GM23338 (cell line): Measurements from ENCODE around the gene ZNF740. TPM values are rescaled to one million over a fixed set of nuclear protein-coding genes. Genes with fewer than 3 reads are reported as not detected.
"Not testable (repeated sequence)": the region's sequence is repeated elsewhere in the genome, so short reads cannot be mapped to it uniquely, and the experiment has no call there.

Experiments
- ATAC-seq: fragments of 200-7000 bp; cut with Tn5 transposase; 3 replicates; pipeline ENCODE4 v1.9.1; 2020
- DNase-seq: peaks from one replicate; pipeline ENCODE4 v3.0.0-alpha.2; 2015; ENCODE audit warnings: low spot score
- H2AFZ ChIP-seq: fragments of 200-600 bp; sonication (generic); 2 replicates; pipeline ENCODE4 v1.8.0; 2016; ENCODE audit warnings: antibody characterized with exemption, mild to moderate bottlenecking, moderate library complexity
- H3F3A ChIP-seq: fragments of 200-600 bp; sonication (generic); replicated peaks from 2 replicates; pipeline ENCODE4 v1.8.0; 2017; ENCODE audit warnings: antibody characterized with exemption, mixed run types, low read depth
- H3K27ac ChIP-seq: fragments of 200-600 bp; sonication (generic); 2 replicates; pipeline ENCODE4 v1.6.1; 2016; ENCODE audit warnings: low read depth
- H3K27me3 ChIP-seq: fragments of 200-600 bp; sonication (generic); 2 replicates; pipeline ENCODE4 v1.8.0; 2016; ENCODE audit warnings: mild to moderate bottlenecking, mixed run types, moderate library complexity; ENCODE audit not compliant: insufficient read depth
- H3K36me3 ChIP-seq: fragments of 200-600 bp; sonication (generic); 2 replicates; pipeline ENCODE4 v1.8.0; 2016; ENCODE audit warnings: mild to moderate bottlenecking; ENCODE audit not compliant: insufficient read depth
- H3K4me1 ChIP-seq: fragments of 200-600 bp; sonication (generic); 2 replicates; pipeline ENCODE4 v1.8.0; 2016; ENCODE audit warnings: mild to moderate bottlenecking, moderate library complexity; ENCODE audit not compliant: insufficient read depth
- H3K4me2 ChIP-seq: fragments of 200-600 bp; sonication (generic); 2 replicates; pipeline ENCODE4 v1.7.1; 2017; ENCODE audit warnings: mixed run types
- H3K4me3 ChIP-seq: fragments of 200-600 bp; sonication (generic); 2 replicates; pipeline ENCODE4 v1.6.1; 2016; ENCODE audit warnings: mixed run types
- H3K79me2 ChIP-seq: fragments of 200-600 bp; sonication (generic); replicated peaks from 2 replicates; pipeline ENCODE4 v1.8.0; 2017; ENCODE audit warnings: mild to moderate bottlenecking; ENCODE audit not compliant: insufficient read depth
- H3K9me2 ChIP-seq: fragments of 200-600 bp; sonication (generic); 2 replicates; pipeline ENCODE4 v1.8.0; 2017; ENCODE audit not compliant: insufficient read depth
- H4K20me1 ChIP-seq: fragments of 200-600 bp; sonication (generic); replicated peaks from 2 replicates; pipeline ENCODE4 v1.8.0; 2017; ENCODE audit warnings: mild to moderate bottlenecking; ENCODE audit not compliant: insufficient read depth
- H3K27ac Mint-ChIP-seq: 2 replicates; pipeline ENCODE4 v1.8.0; 2020; ENCODE audit warnings: inconsistent platforms, mild to moderate bottlenecking, moderate library complexity, mixed read lengths
- H3K27me3 Mint-ChIP-seq: 3 replicates; pipeline ENCODE4 v1.8.0; 2022; ENCODE audit warnings: low read depth, mild to moderate bottlenecking, moderate library complexity, mixed read lengths, inconsistent platforms; ENCODE audit not compliant: insufficient read depth, poor library complexity
- H3K36me3 Mint-ChIP-seq: 3 replicates; pipeline ENCODE4 v1.8.0; 2021; ENCODE audit warnings: low read depth, mild to moderate bottlenecking, inconsistent platforms, moderate library complexity, mixed read lengths
- H3K4me1 Mint-ChIP-seq: 3 replicates; pipeline ENCODE4 v1.8.0; 2020; ENCODE audit warnings: mild to moderate bottlenecking, inconsistent platforms, mixed read lengths
- H3K4me3 Mint-ChIP-seq: 3 replicates; pipeline ENCODE4 v1.8.0; 2021; ENCODE audit warnings: moderate library complexity, mild to moderate bottlenecking, inconsistent platforms, mixed read lengths
- H3K9me3 Mint-ChIP-seq: 3 replicates; pipeline ENCODE4 v1.8.0; 2020; ENCODE audit warnings: moderate library complexity, mild to moderate bottlenecking, inconsistent platforms, mixed read lengths
- CREB1 ChIP-seq: fragments of 250-450 bp; sonication (Bioruptor Pico); IDR thresholded peaks from 2 replicates; pipeline ENCODE4 v1.5.0; 2020; ENCODE audit warnings: low read depth, mild to moderate bottlenecking, moderate library complexity
- EZH2 ChIP-seq: fragments of 200-600 bp; sonication (generic); IDR thresholded peaks from one replicate; pipeline ENCODE4 v1.8.0; 2017; ENCODE audit warnings: antibody characterized with exemption, mild to moderate bottlenecking, low read depth; ENCODE audit not compliant: unreplicated experiment
- JUNB ChIP-seq: IDR thresholded peaks from one replicate; pipeline ENCODE4 v1.6.1; 2016; ENCODE audit warnings: antibody characterized with exemption; ENCODE audit not compliant: unreplicated experiment
- NANOG ChIP-seq: IDR thresholded peaks from 2 replicates; pipeline ENCODE4 v1.6.1; 2016; ENCODE audit warnings: antibody characterized with exemption, borderline replicate concordance
- POLR2AphosphoS5 ChIP-seq: IDR thresholded peaks from 2 replicates; pipeline ENCODE4 v1.6.1; 2016; ENCODE audit warnings: antibody characterized with exemption, low read depth
- ZNF114 ChIP-seq: fragments of 250-450 bp; sonication (Bioruptor Pico); IDR thresholded peaks from 2 replicates; pipeline ENCODE4 v1.5.0; 2020; ENCODE audit warnings: mild to moderate bottlenecking, moderate library complexity
- polyA plus RNA-seq: library from polyadenylated mRNA; unstranded; fragments of >200 nt; fragmentation: Nextera tagmentation; extraction: Ambion mirVana; gene quantifications from 2 replicates; pipeline ENCODE4 v1.2.1, GENCODE V29; 2016
- total RNA-seq: library from RNA; depleted of rRNA; stranded (reverse); fragments of >200 nt; shearing (Covaris generic); gene quantifications from 2 replicates; pipeline ENCODE4 v1.2.3, GENCODE V29; 2014
- TF ChIP-seq, protein P1 (sequence below), 2 experiments: fragments of 200-600 bp in 1 of 2; sonication (generic) in 1 of 2; conservative IDR thresholded peaks; 2 replicates each; pipeline versions ENCODE4 v1.5.1 to v1.6.1; 2016 to 2017; ENCODE audit warnings: antibody characterized with exemption in 2 of 2, low read depth in 2 of 2, mild to moderate bottlenecking in 2 of 2, moderate library complexity in 1 of 2
- TF ChIP-seq, protein P2 (sequence below): IDR thresholded peaks from one replicate; pipeline ENCODE4 v1.6.1; 2018; ENCODE audit warnings: antibody characterized with exemption; ENCODE audit not compliant: unreplicated experiment

ZNF740 gene
- total and polyA plus RNA-seq, 2 experiments from 2014 or later, result 2.6 to 13.0 TPM

DNA sequence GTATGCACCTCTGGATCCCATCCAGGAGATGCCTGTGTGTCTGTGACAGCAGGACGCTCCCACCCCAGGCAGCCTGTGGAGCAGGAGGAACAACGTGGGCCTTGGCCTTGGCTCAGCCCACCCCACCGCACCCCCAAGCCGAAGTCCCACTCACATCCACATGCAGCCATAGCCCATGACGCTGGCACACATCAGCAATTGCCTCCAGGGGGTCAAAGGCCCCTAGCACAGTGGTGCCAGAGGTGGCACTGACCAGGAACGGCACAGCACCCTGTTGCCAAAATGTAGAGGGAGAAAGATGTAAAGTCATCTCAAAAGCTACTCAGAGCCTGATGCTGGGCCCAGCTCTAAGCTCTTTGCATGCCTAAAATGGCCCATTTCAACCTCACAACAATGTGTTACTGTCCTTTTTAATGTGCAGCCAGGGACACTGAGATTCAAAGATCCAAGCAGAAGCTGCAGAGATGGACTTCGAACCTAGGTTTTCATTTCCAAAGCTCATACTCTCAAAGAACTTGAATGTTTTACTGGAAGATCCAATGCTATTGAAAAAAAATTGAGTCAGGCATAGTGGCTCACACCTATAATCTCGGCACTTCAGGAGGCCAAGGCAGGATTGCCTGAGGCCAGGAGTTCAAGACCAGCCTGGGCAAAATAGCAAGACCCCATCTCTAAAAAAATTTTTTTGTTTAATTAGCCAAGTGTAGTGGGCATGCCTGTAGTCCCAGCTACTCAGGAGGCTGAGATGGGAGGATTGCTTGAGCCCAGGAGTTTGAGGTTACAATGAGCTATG lies 19.2 kb upstream of the ZNF740 start:
- no peak overlapping the region for H3K27ac Mint-ChIP-seq
- peaks cover 11% of the 10 kb centered on the region for H3K4me1 Mint-ChIP-seq
- DNase-seq, result no peak
- H3K9me3 Mint-ChIP-seq, result no peaks in the 10 kb centered on the region
- no peaks in the 10 kb centered on the region for H3K36me3 Mint-ChIP-seq
- Histone ChIP-seq H3K27me3 (peaks cover 35% of the 10 kb centered on the region), H3K4me3 (no peak overlapping the region), H3K79me2 (no peaks in the 10 kb centered on the region), H3K4me1 (peaks cover 4% of the 10 kb centered on the region; the same call in 1 of the 2 replicates), H3K4me2 (no peak overlapping the region), H4K20me1 (no peaks in the 10 kb centered on the region), H2AFZ (no peak overlapping the region), H3K27ac (no peak overlapping the region), H3F3A (0 out of 2 replicates have a peak, but pooled peaks cover 5% of the 10 kb centered on the region), H3K36me3 (no peaks in the 10 kb centered on the region), H3K9me2 (no peaks in the 10 kb centered on the region)
- no peak for ATAC-seq
- H3K27me3 Mint-ChIP-seq, result peaks cover 25% of the 10 kb centered on the region
- H3K4me3 Mint-ChIP-seq, result no peak overlapping the region
- TF ChIP-seq EZH2 (no peak), POLR2AphosphoS5 (no peak), ZNF114 (CRISPR knock-in tag) (no peak), CREB1 (CRISPR knock-in tag) (no peak), JUNB (no peak), NANOG (no peak)
- TF ChIP-seq, protein P1, sequence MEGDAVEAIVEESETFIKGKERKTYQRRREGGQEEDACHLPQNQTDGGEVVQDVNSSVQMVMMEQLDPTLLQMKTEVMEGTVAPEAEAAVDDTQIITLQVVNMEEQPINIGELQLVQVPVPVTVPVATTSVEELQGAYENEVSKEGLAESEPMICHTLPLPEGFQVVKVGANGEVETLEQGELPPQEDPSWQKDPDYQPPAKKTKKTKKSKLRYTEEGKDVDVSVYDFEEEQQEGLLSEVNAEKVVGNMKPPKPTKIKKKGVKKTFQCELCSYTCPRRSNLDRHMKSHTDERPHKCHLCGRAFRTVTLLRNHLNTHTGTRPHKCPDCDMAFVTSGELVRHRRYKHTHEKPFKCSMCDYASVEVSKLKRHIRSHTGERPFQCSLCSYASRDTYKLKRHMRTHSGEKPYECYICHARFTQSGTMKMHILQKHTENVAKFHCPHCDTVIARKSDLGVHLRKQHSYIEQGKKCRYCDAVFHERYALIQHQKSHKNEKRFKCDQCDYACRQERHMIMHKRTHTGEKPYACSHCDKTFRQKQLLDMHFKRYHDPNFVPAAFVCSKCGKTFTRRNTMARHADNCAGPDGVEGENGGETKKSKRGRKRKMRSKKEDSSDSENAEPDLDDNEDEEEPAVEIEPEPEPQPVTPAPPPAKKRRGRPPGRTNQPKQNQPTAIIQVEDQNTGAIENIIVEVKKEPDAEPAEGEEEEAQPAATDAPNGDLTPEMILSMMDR (conservative IDR thresholded peaks at IDR 0.05; ENCODE audit: low read depth in 2 of 2), result no peak
- TF ChIP-seq, protein P2, sequence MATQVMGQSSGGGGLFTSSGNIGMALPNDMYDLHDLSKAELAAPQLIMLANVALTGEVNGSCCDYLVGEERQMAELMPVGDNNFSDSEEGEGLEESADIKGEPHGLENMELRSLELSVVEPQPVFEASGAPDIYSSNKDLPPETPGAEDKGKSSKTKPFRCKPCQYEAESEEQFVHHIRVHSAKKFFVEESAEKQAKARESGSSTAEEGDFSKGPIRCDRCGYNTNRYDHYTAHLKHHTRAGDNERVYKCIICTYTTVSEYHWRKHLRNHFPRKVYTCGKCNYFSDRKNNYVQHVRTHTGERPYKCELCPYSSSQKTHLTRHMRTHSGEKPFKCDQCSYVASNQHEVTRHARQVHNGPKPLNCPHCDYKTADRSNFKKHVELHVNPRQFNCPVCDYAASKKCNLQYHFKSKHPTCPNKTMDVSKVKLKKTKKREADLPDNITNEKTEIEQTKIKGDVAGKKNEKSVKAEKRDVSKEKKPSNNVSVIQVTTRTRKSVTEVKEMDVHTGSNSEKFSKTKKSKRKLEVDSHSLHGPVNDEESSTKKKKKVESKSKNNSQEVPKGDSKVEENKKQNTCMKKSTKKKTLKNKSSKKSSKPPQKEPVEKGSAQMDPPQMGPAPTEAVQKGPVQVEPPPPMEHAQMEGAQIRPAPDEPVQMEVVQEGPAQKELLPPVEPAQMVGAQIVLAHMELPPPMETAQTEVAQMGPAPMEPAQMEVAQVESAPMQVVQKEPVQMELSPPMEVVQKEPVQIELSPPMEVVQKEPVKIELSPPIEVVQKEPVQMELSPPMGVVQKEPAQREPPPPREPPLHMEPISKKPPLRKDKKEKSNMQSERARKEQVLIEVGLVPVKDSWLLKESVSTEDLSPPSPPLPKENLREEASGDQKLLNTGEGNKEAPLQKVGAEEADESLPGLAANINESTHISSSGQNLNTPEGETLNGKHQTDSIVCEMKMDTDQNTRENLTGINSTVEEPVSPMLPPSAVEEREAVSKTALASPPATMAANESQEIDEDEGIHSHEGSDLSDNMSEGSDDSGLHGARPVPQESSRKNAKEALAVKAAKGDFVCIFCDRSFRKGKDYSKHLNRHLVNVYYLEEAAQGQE, result no peak

DNA sequence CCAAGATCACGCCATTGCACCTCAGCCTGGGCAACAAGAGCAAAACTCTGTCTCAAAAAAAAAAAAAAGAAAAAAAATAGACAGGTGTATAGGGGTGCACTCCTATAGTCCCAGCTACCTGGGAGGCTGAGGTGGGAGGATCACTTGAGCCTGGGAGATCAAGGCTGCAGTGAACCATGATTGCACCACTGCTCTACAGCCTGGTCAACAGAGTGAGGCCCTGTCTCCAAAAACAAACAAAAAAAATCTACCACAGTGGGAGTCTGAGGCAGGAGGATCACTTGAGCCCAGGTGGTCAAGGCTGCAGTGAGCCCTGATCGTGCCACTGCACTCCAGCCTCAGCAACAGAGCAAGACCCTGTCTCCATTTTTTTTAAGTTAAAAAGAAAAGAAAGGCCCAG lies 17.5 kb upstream of the ZNF740 start:
- H3K4me3 Mint-ChIP-seq, ATAC-seq, H4K20me1 ChIP-seq, H3K79me2 ChIP-seq, H3K9me2 ChIP-seq, H3K36me3 Mint-ChIP-seq, H3K4me1 ChIP-seq, H2AFZ ChIP-seq, H3F3A ChIP-seq, H3K4me3 ChIP-seq, H3K36me3 ChIP-seq, H3K27ac Mint-ChIP-seq, H3K4me2 ChIP-seq, H3K9me3 Mint-ChIP-seq, H3K27ac ChIP-seq: not testable (repeated sequence)
- Mint-ChIP-seq H3K27me3 (peaks cover 25% of the 10 kb centered on the region), H3K4me1 (peaks cover 11% of the 10 kb centered on the region)
- H3K27me3 ChIP-seq, result peaks cover 36% of the 10 kb centered on the region
- DNase-seq, result peak; percentile 26
